Stimulated activated CD4-positive, alpha-beta T cell treated with anti-CD3 and anti-CD28 coated beads, Interleukin-15, amount 100 ng/mL, for 24 hours (primary cell): ENCODE results near the gene TP73.

Experiments
- DNase-seq: peaks from one replicate; pipeline ENCODE4 v3.0.0-alpha.2; 2020

The TP73 gene

GRCh38 chr1:3691421-3692204 is 39.3 kb downstream of the TP73 start:
- DNase-seq, result no peak

DNA sequence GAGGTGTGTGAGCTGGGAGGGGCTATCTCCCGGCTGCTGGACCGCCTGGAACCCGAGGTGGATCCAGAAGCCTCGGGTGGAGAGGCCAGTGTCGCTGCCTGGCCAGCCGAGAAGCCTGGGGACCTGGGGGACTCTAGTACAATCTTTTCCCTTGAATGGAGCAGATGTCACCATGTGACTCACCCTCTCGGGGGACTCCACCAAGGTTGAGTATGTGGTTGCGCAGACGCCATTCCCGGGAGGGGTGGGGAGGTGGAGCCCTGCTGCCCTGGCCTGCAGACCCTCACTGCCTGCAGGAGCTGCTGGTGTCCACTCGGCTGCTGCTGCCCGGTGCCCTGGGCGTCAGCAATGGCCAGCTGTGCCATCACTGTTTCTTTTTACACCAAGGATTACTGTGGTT is 40.3 kb downstream of the TP73 start:
- DNase-seq, result no peak

DNA sequence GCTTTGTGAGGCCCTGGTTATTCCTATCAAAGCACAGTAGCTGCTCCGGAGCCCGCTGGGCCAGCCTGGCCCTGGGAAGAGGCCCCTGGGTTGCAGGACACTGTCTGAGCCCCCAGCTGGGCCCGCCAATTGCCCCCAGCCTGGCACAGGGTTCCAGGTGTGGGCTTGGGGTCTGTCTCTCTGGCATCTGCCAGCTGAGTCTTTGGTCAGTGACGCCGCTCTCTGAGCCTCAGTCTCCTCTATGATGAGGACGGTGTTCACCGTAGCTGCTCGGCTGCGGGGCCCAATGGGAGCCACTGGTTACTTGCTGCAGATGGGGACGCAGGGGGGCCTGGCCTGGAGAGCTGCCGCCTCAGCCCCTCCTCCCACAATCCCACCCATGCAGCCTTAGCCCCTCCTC is 41.0 kb downstream of the TP73 start:
- DNase-seq, result no peak

DNA sequence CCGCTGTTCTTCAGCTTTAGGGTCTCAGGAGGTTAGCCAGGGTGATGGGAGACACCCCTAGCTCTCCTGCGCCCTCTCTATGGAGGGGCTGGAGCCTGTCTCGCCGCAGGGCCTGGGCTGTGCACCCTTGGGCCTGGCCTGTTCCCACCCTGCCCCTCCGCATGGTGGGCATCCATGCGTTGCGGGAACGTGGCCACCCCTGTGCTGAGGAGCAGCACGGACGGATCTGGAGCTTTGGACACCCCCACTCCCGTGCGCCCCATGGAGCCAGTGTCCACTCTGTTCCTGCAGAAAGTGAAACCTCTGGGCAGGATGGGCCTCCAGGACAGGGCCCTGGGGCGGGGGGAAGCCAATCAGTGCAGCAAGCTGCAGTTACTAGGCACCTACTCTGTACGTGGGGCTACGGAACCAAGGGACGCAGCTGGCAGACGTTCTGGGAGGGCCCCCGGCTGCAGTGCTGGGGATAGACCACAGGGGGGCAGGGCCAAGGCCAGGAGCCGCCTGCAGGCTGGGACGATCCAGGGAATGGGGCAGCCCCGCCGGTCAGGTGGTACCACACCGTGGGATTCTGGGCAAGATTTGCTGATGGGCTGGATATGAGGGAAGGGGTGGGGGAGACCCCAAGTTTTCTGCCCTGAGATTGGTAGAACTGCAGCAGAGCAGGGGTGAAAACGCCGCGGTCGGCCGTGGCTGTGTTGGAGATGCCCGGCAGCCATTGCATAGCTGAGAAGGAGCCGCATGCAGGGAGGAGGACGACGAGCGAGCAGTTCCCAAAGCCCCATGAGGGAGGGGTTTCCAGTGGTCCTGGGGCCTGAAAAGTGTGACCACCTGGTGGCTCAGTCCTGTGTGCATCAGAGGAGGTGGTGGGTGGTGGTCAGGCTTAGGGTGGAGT is 43.3 kb downstream of the TP73 start:
- peak; percentile 58 for DNase-seq

DNA sequence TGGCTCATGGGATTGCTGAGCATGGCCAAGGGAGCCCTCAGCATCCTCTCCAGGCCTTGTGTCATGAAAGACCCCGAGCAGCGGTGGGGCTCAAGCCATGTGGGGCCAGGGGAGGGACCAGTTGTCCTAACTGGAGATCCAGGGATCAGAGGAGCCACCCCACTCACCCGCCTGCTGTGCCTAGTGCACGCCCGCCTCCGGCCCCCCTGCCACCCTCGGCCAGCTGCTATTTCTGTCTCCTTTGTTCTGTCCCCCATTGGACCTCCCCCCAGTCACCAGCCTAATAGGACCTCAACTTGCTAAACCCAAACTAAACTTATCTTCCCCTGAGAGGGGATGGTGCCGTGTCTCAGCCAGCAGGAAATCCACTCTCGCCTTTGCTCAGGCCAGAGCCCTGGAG is 44.4 kb downstream of the TP73 start:
- DNase-seq, result no peak

- DNase-seq, result no peak
Measured at GRCh38 chr1:3697104-3697503, 44.8 kb downstream of the TP73 start.

- DNase-seq, result no peak
Measured at GRCh38 chr1:3697810-3698209, 45.5 kb downstream of the TP73 start.

DNA sequence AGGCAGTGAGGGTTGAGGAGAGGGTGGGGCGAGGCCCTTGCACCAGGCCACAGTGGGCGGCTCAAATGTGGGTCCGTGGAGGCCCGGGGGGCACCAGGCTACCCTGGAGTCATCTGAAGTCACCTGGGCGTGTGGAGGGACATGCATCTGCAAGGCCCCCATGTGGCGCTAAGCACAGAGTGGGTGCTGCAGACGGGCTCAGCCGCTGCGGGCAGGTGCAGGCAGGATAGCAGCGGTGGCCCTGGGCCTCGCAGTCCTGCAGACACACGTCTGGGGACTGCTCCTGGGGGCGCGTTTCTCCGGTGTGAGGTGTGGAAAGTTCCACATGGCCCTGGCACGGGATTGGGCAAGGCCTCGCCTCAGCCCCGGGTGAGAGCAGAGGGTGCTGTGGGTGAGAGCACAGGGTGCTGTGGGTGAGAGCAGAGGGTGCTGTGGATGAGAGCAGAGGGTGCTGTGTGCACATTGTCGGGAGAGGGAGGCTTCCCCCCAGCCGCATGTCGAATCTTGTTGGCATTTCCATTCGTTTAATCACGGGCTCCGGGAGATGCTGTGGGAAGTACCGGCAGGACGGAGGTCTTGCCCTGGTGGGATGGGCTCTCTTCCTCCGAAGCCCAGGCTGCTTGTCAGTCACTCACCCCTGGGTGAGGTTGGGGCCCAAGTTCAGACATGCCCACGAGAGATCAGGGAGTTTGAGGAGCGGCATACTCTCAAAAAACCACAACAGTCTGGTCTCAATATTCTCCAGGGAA is 46.5 kb downstream of the TP73 start:
- no peak for DNase-seq

DNA sequence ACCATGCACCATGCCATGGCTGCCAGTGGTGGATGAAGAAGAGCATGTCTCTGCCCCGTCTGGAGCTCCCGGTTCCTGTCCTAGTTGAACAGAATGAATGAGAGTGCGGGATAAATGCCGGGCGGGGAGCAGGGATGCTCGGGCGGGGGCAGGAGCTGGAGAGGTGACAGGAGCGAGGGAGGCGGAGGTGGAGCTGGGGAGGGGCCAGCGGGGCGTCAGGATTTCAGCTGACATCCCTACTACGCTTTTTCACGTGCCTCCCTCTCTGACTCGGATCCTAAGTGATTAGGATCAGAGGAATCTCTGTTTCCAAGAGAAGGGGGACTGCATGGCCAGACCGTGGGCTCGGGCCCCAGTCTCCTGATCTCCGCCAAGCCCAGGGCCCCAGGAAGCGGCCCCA is 47.3 kb downstream of the TP73 start:
- no peak for DNase-seq

DNA sequence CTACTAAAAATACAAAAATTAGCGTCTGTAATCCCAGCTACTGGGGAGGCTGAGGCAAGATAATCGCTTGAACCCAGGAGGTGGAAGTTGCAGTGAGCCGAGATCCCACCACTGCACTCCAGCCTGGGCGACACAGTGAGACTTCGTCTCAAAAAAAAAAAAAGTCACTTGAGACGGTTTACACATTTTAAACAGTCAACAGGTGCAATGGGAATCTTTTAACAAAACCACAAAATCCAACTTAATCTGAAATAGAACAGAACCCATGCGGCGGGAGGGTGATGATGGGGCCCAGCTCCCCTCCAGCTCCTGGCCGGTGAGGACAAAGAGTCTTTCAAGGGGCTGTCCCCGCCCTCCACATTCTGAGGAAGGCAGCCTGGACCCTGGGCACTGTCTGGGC is 48.3 kb downstream of the TP73 start:
- no peak for DNase-seq

GRCh38 chr1:3702528-3702927 is 50.2 kb downstream of the TP73 start:
- no peak for DNase-seq

GRCh38 chr1:3702990-3703728 is 50.8 kb downstream of the TP73 start:
- DNase-seq, result no peak

GRCh38 chr1:3703786-3704371 is 51.6 kb downstream of the TP73 start:
- no peak for DNase-seq

DNA sequence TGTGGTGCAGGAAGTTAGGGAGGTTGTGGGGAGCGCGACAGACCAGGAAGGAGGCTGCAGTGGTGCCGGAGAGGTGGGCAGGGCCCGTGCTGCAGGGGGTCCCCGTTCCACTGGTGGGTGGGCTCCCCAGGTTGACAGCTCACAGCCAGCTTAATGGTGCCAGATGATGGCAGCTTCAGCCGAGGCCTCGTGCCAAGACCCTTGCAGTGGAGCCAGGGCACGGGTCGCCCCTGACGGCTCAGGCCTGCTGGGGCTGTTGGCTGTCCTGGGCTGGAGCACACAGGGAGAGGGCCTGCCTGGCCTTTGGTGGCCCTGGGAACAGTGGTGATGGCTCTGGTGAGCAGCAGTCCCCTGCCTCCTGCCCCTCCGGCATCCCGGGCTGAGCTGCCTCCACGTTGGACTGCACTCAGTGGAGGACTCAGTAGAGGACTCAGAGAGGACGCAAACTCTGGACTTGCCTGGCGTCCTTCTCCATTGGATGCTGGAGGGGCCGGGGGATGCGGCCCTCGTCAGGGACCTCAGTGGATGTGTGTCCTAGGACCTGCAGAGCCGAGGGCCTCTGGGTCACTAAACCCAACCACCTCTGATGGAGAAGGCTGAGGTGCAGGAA is 53.1 kb downstream of the TP73 start:
- no peak for DNase-seq

- DNase-seq, result no peak
Measured at GRCh38 chr1:3706651-3707297, 54.5 kb downstream of the TP73 start.

GRCh38 chr1:3707298-3707938 is 55.1 kb downstream of the TP73 start:
- no peak for DNase-seq

GRCh38 chr1:3707939-3708328 is 55.6 kb downstream of the TP73 start:
- no peak for DNase-seq

- no peak for DNase-seq
Measured at GRCh38 chr1:3708791-3709190, 56.5 kb downstream of the TP73 start.

DNA sequence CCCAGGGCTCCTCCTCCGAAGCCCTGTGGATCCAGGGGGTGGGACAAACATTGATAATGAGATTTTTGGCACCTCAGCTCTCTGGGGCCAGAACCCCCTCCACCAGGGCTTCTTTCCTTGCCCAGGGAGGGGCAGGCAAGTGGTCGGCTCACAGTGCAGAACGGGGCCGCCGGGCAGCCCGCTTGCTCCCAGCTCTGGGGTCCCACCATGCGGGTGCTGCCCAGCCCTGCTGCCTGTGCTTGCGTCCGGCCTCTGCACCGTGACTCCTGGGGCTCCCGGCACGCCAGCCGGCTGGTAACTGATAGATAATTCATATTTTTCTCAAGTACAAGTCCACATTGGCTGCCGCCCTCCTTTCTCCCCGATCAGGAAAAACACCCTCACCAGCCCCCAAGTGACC is 57.9 kb downstream of the TP73 start:
- DNase-seq, result no peak

- no peak for DNase-seq
Measured at GRCh38 chr1:3711381-3711779, 59.1 kb downstream of the TP73 start.
